D341Med (cell line): ENCODE results near the gene SLC37A1.
"Not testable (repeated sequence)": the region's sequence is repeated elsewhere in the genome, so short reads cannot be mapped to it uniquely, and the experiment has no call there.

Source experiments
- DNase-seq: peaks from one replicate; pipeline ENCODE4 v3.0.0; 2012; ENCODE audit warnings: low spot score

The SLC37A1 gene

DNA sequence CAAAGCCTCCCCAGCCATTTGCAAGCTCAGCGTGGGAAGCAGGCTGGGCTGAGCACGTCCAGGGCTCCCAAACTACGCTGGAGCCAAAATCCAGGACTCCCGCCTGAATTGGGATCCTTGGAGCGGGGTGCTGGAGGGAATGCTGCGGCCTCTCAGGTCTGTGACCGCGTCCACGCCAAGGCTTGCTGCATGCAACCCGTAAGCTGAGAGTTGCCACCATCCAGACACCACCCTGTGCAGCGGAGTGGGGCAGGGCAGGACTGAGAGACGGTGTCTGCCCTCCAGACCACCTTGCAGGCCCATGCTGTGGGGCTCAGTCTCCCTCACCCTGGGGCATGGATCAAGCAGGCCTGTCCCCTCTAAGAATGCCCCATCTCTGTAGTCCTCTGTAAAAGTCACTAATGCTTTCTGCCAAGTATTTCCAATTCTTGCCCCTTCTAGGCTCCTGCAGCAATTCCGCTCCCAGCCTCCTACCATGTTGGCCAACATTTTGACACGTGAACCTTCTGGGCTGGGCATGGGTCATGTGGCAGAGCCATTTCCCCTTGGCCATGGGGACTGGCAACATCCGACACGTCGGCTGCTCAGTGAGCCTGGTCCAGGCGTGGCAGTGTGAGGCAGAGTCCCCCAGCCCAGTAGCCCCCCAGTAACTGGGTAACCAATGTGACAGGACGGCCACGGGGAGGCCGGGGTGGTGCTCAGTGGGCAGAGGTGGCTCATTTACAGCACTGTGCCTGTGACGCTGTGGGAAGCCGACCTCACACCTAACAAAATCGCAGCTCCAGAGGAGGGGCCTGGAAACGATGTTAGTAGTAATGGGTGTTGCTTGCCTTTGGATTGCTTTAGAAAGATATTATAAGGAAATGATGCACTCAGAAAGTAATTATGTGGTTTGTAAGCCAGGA is 81.9 kb downstream of the SLC37A1 start:
- DNase-seq = no peak

DNA sequence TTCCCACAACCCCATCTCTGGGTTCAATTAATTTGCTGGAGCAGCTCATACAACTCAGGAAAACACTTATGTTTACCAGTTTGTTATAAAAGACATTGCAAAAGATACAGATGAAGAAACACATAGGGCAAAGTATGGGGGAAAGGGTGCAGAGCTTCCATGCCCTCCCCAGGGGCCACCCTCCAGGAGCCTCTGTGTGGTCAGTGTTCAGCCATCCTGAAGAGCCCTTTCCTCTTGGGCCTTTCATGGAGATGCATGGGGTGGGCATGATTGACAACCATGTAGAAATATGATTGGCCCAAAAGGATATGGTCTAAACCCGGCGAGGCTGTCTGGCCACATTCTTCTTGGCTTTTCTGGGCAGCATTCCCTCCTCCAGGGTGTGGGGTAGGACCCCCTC is 83.0 kb downstream of the SLC37A1 start:
- no peak for DNase-seq

DNA sequence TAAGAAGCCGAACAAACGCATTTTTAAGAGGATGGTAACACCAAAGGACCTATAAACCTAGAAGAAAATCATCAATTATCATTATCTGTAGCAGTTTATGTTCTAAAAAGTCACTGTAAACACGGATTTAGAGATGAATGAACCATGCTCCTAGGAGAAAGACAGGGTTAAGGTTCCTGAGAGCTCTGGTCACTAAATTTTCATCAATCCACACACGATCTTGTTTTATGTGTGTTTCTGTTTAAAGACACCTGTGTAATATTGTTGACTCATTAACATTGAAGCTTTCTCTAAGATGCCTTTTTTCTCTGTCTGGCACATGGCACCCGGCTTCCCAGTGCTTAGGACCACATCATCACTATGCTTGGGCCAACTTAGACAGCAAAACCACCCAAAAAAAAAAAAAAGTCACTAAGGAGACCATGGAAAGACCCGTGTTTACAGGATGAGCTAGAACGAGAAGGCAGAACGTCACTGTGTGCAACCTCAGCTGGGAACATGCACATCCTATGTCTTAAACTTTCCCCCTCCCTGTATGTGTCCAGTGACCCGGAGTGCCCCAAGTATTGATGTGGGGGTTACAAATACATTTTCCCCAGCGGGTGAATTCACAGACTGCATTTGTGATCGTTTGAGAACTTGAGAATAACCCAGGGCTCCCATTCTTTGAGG is 84.0 kb downstream of the SLC37A1 start:
- DNase-seq = no peak

DNA sequence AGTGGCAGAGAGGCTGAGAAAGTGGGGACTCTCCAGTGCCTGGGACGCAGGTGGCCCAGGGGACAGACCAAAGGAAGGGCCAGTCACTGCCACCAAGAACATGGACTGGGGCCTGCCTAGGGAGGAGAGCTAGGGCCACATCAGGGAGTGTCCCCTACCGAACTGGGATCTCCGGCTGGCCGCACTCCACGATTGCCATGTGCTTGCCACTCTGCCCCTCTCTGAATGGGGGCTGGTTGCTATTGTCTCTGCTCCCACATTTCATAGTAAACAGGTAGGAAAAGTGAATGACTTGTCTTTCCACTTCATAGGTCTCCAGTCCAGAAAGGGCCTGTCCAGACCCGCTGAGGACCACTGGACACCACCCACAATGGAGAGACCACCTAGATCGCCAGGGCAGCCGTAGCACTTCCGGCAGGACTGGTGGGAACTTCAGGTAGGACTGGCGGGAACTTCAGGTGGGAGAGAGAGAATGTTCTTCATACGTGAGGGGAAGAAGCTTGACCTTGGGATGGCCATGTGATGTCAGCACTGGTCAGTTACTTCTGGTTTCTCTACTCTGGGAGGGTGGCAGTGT is 84.6 kb downstream of the SLC37A1 start:
- no peak for DNase-seq

DNA sequence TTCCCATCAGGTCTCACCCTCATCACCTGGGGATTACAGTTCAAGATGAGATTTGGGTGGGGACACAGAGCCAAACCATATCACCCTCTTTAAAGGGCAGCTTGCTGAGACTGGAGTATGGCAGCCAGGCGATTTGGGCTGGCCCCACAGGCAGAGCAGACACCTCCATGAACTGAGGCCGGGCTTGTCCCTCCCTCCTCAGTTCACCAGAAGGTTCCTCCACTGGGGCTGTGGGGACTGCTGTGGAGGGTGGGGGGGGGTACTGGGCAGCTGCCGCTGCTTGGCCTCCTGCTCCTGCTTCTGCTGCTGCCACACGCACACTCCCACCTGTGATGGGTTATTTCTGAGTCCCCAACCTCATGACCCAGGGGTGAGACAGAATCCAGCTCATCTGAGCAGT is 85.8 kb downstream of the SLC37A1 start:
- DNase-seq = no peak

DNA sequence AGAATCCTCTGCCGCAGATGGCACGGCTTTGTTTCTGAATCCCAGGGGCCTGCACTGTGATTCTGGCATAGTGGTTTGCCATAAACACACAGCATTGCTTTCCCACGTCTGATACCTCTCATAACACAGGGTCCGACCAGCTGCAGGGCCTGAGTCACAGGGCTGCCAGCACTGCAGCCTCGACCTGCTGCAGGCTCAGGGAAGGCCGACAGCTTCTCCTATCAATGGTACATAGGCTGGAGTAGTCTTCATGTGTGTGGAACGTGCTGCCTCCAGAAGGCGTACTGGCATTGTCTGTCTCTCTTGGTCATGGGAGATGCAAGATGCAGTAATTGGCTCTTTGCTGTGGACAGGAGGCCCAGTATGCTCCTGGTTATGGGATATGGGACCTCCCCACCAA is 86.3 kb downstream of the SLC37A1 start:
- DNase-seq = no peak

DNA sequence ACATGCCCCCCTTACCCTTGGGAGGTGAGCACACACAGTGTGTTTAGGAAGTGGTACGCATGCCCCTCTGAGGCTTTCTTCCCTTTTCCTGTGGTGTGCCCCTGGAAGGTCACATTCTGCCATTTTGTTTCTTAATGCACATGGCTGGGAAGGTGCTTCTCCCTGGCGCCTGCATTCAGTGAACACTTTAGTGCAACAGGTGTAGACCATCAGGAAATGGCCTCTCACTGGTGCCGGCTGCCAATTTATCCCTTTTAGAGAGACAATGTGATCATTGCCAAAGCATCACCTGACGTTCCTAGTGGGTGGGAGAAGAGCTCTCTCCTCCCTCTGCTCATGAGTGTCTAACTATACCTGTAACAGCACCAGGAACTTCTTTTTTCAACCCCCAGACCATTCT is 88.0 kb downstream of the SLC37A1 start:
- DNase-seq = no peak

DNA sequence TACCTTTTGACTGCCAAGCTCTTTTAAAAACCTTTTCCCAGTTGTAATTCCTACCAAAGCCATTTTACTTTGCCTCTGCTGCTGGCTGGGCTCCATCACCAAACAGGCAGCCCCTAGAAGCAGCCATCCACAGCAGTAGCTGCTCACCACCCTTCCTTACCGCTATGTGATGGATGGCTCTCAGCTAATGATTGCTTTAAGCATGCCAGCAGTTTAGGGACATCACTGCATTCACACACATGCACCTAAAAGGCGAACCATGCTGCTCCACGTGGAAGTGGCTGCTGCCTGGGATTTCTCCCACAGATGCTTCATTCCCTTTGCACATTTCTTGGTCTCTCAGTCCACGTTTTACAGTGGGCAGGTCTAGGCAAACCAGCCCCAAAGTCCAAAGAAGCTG is 93.5 kb downstream of the SLC37A1 start:
- no peak for DNase-seq

DNA sequence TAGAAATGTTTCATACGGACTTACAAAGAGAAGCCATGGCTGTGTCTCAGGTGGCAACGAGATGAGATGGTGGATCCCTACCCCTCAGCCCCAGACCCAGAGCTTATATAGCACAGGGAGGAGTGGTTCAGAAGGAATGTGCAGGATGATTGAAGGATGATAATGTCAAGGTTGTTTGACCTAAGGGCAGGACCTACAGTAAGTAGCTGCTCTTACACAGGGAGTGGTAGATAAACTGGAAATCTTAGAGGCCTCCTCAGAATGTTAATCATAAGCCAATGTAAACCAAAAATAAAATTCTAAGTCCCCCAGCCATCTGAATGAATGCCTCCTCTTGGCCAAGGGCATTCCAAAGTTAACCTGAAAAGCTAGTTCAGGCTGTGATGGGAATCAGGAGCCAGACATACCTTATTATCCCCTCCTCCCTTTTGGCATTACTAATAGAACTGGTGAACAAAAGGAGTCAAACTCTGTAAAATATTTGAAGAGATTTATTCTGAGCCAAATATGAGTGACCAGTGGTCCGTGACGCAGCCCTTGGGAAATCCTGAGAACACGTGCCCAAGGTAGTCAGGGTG is 94.0 kb downstream of the SLC37A1 start:
- no peak for DNase-seq

DNA sequence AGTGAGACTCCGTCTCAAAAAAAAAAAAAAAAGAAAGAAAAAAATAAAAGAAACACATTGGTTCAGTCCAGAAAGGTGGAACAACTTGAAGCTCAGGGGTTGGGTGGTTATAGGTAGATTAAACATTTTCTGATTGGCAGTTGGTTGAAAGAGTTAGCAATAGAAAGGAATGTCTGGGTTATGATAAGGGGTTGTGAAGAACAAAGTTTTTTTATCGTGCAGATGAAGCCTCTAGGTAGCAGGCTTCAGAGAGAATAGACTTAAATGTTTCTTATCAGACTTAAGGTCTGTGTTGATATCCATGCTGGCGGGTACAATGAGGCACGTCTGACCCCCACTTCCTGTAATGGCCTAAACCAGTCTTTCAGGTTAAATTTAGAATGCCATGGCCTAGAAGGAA is 94.8 kb downstream of the SLC37A1 start:
- DNase-seq = no peak

DNA sequence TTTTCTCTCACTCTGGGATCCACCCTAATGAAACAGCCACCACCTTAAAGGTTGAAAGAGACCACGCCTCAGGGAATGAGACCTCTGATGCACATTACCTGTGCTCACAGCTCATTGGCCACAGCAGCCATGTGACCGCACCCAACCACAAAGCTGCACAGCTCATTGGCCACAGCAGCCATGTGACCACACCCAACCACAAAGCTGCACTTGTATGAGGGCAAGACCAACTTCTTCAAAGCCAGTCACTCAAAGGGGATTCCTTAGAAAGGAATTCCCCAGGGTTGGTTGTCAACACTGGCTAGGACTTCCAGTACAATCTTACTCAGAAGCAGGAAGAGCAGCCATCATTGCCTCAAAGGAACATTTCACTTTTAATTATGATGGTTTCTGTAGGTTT is 96.2 kb downstream of the SLC37A1 start:
- no peak for DNase-seq

DNA sequence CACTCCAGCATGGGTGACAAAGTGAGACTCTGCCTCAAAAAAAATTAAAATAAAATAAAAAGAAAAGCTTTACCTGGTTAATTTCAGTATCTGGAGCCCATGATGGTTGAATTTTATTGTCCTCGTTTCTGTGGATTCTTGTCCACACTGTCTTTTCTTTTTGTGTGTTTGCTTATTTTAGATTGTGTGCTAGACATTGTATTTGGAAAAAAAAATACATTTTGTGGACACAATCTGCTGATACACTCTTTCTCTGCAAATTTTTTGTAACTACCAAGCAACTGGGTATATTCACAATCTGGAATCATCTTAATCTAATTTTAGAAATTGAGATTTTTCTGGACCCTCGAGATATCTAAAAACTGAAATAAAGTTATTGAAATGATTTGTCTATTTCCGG is 98.2 kb downstream of the SLC37A1 start:
- DNase-seq = no peak

DNA sequence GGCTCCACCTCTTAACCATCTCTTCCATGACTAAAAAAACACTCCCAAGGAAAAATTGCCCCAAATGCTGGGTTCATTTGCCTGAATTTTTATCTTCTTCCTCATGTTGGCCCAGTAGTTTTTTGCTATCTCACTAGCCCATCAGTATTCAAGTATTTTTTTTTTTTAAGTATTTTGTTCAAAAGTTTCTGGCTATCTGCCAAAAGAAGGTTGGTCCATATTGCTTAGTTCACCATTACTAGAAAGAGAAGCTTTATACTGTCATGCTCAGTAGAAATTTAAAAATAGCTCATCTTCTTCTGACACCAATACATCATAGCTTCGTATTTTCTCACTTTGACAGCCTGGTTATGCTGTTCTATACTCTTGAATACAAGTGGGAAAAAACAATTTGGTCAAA is 98.7 kb downstream of the SLC37A1 start:
- no peak for DNase-seq

DNA sequence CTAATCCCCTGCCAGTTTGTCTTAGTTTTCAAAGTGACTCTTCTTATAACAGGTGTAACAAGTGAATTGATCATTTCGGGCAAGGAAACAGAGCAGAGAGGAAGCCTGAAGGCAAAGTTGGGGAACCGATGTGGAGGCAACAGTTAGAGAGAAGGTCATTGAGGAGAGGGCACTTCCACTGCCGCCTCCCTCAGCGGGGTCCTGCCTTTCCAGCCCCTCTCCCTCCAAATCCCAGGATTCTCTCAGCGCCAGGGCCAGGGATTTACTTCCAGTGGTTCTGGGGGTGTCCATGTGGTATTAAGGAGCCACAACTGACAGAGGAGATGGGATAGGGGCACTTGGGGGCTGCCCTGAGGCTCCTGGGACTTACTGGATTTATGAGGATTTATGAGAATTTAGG is 100.1 kb downstream of the SLC37A1 start:
- no peak for DNase-seq

DNA sequence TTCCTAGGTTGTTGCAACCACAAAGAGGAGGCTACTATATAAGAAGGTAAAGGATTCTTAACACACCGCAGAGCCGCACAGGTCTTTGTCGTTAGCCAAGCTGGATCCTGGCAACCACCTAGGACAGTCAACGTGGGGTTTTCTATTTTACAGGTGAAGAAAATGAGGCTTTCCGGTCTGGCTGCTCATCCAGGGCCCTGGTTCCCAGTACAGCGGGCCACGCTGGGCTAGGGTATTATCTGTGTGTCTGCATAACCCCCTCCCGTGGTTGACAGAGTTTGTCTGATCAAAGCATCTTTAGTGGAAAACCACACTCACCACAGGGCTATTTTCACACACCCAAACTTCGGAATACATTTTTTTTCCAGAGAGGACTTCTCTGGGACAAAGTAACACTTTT is 100.7 kb downstream of the SLC37A1 start:
- no peak for DNase-seq

DNA sequence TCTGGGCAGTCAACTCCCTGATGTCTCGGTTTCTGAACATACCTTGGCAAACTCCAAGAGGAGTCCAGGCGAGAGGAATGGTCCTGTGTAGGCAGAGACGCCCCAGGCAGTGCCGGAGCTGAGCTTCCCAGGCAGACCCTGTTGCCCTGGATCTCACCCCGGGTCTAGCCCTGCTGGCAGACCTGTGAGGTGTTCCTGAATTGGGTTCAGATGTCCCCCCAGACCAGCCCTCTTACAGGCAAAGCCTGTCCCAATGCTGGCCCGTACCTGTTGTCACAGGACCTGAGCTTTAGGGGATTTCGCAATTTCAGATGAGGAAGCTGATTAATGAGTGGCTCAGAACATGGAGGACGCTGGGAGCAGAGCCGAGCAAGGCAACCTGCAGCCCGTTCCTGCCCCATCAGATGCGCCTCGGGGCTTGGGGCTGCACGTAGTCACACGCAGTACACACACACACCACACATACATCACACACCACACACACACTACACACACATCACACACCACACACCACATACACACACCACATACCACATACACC is 101.2 kb downstream of the SLC37A1 start:
- no peak for DNase-seq

DNA sequence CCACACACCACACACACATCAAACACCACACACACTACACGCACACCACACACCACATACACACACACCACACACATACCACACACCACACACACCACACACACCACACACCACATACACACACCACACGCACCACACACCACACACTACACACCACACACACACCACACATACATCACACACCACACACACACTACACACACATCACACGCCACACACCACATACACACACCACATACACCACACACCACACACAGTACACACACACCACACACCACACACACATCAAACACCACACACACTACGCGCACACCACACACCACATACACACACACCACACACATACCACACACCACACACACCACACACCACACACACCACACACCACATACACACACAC is 101.7 kb downstream of the SLC37A1 start:
- DNase-seq = not testable (repeated sequence)

DNA sequence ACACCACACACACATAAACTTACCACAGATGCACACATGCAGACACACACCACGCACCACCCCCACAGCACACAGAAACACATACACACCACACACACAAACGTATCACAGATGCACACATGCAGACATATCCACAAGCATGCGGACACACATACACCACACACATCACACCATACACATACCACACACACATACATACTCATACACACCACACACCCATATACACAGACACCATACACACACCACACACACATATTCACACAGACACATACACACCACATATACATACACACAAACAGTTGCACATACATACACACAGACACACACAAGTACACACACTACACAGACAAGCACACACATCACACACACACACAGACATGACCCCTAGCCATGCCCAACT is 102.3 kb downstream of the SLC37A1 start:
- no peak for DNase-seq

DNA sequence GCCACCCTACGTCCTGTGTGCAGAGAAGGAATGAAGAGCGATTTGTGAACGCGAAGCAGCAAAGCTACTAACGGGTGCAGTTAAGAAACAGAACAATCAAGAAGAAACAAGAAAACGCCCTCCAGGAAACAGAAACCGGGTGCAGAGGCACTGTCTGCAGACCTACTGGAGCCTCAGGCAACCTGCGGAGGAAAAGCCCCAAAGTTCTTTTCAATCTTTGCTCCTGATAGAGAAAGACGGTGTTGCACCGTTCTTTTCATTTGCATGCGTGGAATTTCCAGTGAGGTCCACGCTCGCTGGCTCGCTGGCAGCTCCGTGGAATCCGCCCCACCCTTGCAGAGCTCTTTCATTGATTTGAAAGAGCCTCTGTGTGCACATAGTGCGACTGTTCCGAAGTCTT is 102.8 kb downstream of the SLC37A1 start:
- no peak for DNase-seq

DNA sequence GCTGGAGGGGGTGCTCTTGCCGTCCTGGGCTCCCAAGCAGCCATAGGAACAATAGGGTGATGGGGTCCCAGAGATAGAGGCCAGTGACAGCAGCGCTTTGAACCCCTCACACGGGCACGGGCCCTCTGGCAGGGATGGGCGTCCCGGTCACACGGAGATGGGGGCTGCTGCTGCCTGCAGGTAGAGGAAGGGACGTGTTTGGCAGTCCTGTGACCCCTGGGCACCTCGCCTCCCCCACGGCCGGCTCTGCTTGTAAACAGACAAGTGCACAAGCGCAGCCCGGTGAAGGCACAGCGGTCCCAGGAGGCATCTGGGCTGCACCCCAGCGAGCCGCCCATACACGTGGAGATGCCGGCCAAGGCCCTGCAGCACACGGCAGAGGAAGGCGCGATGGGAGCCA is 103.3 kb downstream of the SLC37A1 start:
- no peak for DNase-seq

DNA sequence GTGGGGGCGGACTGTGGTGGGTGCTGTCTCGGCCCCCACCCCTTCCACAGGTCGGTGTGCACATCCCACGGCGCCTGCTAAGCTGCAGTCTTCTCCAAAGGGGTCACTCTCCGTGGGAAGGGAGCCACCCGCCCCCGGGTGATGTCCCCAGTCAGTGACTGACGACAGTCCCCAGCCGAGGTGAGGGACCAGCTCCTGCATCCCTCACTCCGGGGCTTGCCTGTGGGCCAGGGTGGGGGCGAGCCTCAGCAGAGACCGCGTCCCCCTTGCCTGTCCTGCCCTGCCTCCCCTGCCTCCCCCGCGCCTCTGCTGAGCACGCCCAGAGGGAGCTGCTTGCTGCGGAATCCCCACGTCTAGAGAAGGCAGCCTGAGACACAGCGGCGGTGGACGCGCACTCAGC is 103.8 kb downstream of the SLC37A1 start:
- no peak for DNase-seq

DNA sequence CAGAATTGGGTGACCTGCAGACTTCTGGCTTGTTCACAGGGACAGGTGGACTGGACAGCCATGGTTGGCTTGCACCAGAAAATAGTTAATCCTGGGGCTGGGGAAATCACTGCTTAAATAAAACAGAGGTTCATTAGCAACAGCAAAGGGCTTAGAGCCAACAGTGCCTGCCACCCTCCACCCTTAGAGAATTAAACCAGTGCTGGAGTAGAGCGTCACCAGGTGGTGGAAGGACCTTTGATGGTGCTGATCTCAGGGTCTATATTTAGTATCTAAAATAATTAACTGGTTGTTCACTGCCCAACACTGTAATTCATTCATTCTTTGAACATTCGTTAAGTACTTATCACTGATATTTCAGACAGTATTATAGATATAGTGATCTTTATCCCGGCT is 105.1 kb downstream of the SLC37A1 start:
- DNase-seq = no peak

DNA sequence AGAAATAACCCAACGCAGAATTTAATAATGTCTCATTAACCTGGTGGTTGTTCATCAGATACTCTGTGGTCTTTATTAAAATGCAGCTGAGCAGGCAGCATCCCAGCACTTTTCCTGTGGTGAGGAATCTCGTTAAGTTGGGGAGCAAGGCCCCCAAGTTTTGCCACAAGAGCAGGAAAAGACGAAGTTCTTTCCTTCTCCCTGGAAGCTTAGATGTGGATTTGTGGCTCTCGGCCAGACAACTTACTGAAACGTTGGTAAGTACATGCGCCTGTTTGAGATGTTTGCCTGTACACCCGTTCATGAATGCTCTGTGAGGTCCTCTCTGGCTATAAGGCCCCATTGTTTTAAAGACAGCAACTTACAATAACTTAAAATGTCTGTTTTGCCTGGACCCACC is 105.5 kb downstream of the SLC37A1 start:
- DNase-seq = no peak
